ENCODE data around the gene HECW1.

The HECW1 gene

GRCh38 chr7:43501870-43502269 is 389.4 kb downstream of the HECW1 start:
- DNase-seq (ENCODE audit: low read depth in 2 of 2): no peak

- no peak for DNase-seq (ENCODE audit: low read depth in 2 of 2)
Observed at GRCh38 chr7:43502941-43503340, 390.5 kb downstream of the HECW1 start.

GRCh38 chr7:43505412-43505811 is 393.0 kb downstream of the HECW1 start:
- no peak for DNase-seq (ENCODE audit: low read depth in 2 of 2)

GRCh38 chr7:43506460-43506859 is 394.0 kb downstream of the HECW1 start:
- DNase-seq (ENCODE audit: low read depth in 2 of 2): no peak

GRCh38 chr7:43508461-43508860 is 396.0 kb downstream of the HECW1 start:
- no peak for DNase-seq (ENCODE audit: low read depth in 2 of 2)

GRCh38 chr7:43509906-43510305 is 397.5 kb downstream of the HECW1 start:
- DNase-seq (ENCODE audit: low read depth in 2 of 2): no peak

GRCh38 chr7:43511029-43511428 is 398.6 kb downstream of the HECW1 start:
- DNase-seq (ENCODE audit: low read depth in 2 of 2): no peak

- no peak for DNase-seq (ENCODE audit: low read depth in 2 of 2)
Observed at GRCh38 chr7:43511769-43512515, 399.5 kb downstream of the HECW1 start.

GRCh38 chr7:43513251-43513650 is 400.8 kb downstream of the HECW1 start:
- DNase-seq (ENCODE audit: low read depth in 2 of 2): no peak

GRCh38 chr7:43516581-43517342 is 404.3 kb downstream of the HECW1 start:
- DNase-seq (ENCODE audit: low read depth in 2 of 2): no peak

- no peak for DNase-seq (ENCODE audit: low read depth in 2 of 2)
Observed at GRCh38 chr7:43517464-43517863, 405.0 kb downstream of the HECW1 start.

- DNase-seq (ENCODE audit: low read depth in 2 of 2): no peak
Observed at GRCh38 chr7:43520201-43520600, 407.8 kb downstream of the HECW1 start.

- no peak for DNase-seq (ENCODE audit: low read depth in 2 of 2)
Observed at GRCh38 chr7:43522406-43523156, 410.1 kb downstream of the HECW1 start.

- DNase-seq (ENCODE audit: low read depth in 2 of 2): no peak
Observed at GRCh38 chr7:43528576-43529354, 416.3 kb downstream of the HECW1 start.

- DNase-seq (ENCODE audit: low read depth in 2 of 2): no peak
Observed at GRCh38 chr7:43530553-43531410, 418.3 kb downstream of the HECW1 start.

GRCh38 chr7:43531700-43532099 is 419.3 kb downstream of the HECW1 start:
- DNase-seq (ENCODE audit: low read depth in 2 of 2): no peak

GRCh38 chr7:43533801-43534479 is 421.5 kb downstream of the HECW1 start:
- no peak for DNase-seq (ENCODE audit: low read depth in 2 of 2)

- no peak for DNase-seq (ENCODE audit: low read depth in 2 of 2)
Observed at GRCh38 chr7:43535031-43535451, 422.6 kb downstream of the HECW1 start.

GRCh38 chr7:43535810-43536585 is 423.6 kb downstream of the HECW1 start:
- no peak for DNase-seq (ENCODE audit: low read depth in 2 of 2)

All from activated CD4-positive, alpha-beta T cell treated with anti-CD3 and anti-CD28 coated beads for 24 hours (primary cell).